GM23338 (cell line): ENCODE measurements around the gene AADAC. TPM values are rescaled to one million over a fixed set of nuclear protein-coding genes. Genes with fewer than 3 reads are reported as not detected.

Experiments
- ATAC-seq: fragments of 200-7000 bp; cut with Tn5 transposase; 3 replicates; pipeline ENCODE4 v1.9.1; 2020
- DNase-seq: peaks from one replicate; pipeline ENCODE4 v3.0.0-alpha.2; 2015; ENCODE audit warnings: low spot score
- H2AFZ ChIP-seq: fragments of 200-600 bp; sonication (generic); 2 replicates; pipeline ENCODE4 v1.8.0; 2016; ENCODE audit warnings: antibody characterized with exemption, mild to moderate bottlenecking, moderate library complexity
- H3F3A ChIP-seq: fragments of 200-600 bp; sonication (generic); replicated peaks from 2 replicates; pipeline ENCODE4 v1.8.0; 2017; ENCODE audit warnings: antibody characterized with exemption, mixed run types, low read depth
- H3K27ac ChIP-seq: fragments of 200-600 bp; sonication (generic); 2 replicates; pipeline ENCODE4 v1.6.1; 2016; ENCODE audit warnings: low read depth
- H3K27me3 ChIP-seq: fragments of 200-600 bp; sonication (generic); 2 replicates; pipeline ENCODE4 v1.8.0; 2016; ENCODE audit warnings: mild to moderate bottlenecking, mixed run types, moderate library complexity; ENCODE audit not compliant: insufficient read depth
- H3K36me3 ChIP-seq: fragments of 200-600 bp; sonication (generic); 2 replicates; pipeline ENCODE4 v1.8.0; 2016; ENCODE audit warnings: mild to moderate bottlenecking; ENCODE audit not compliant: insufficient read depth
- H3K4me1 ChIP-seq: fragments of 200-600 bp; sonication (generic); 2 replicates; pipeline ENCODE4 v1.8.0; 2016; ENCODE audit warnings: mild to moderate bottlenecking, moderate library complexity; ENCODE audit not compliant: insufficient read depth
- H3K4me2 ChIP-seq: fragments of 200-600 bp; sonication (generic); 2 replicates; pipeline ENCODE4 v1.7.1; 2017; ENCODE audit warnings: mixed run types
- H3K4me3 ChIP-seq: fragments of 200-600 bp; sonication (generic); 2 replicates; pipeline ENCODE4 v1.6.1; 2016; ENCODE audit warnings: mixed run types
- H3K79me2 ChIP-seq: fragments of 200-600 bp; sonication (generic); replicated peaks from 2 replicates; pipeline ENCODE4 v1.8.0; 2017; ENCODE audit warnings: mild to moderate bottlenecking; ENCODE audit not compliant: insufficient read depth
- H3K9me2 ChIP-seq: fragments of 200-600 bp; sonication (generic); 2 replicates; pipeline ENCODE4 v1.8.0; 2017; ENCODE audit not compliant: insufficient read depth
- H4K20me1 ChIP-seq: fragments of 200-600 bp; sonication (generic); replicated peaks from 2 replicates; pipeline ENCODE4 v1.8.0; 2017; ENCODE audit warnings: mild to moderate bottlenecking; ENCODE audit not compliant: insufficient read depth
- H3K27ac Mint-ChIP-seq: 2 replicates; pipeline ENCODE4 v1.8.0; 2020; ENCODE audit warnings: inconsistent platforms, mild to moderate bottlenecking, moderate library complexity, mixed read lengths
- H3K27me3 Mint-ChIP-seq: 3 replicates; pipeline ENCODE4 v1.8.0; 2022; ENCODE audit warnings: low read depth, mild to moderate bottlenecking, moderate library complexity, mixed read lengths, inconsistent platforms; ENCODE audit not compliant: insufficient read depth, poor library complexity
- H3K36me3 Mint-ChIP-seq: 3 replicates; pipeline ENCODE4 v1.8.0; 2021; ENCODE audit warnings: low read depth, mild to moderate bottlenecking, inconsistent platforms, moderate library complexity, mixed read lengths
- H3K4me1 Mint-ChIP-seq: 3 replicates; pipeline ENCODE4 v1.8.0; 2020; ENCODE audit warnings: mild to moderate bottlenecking, inconsistent platforms, mixed read lengths
- H3K4me3 Mint-ChIP-seq: 3 replicates; pipeline ENCODE4 v1.8.0; 2021; ENCODE audit warnings: moderate library complexity, mild to moderate bottlenecking, inconsistent platforms, mixed read lengths
- H3K9me3 Mint-ChIP-seq: 3 replicates; pipeline ENCODE4 v1.8.0; 2020; ENCODE audit warnings: moderate library complexity, mild to moderate bottlenecking, inconsistent platforms, mixed read lengths
- CREB1 ChIP-seq: fragments of 250-450 bp; sonication (Bioruptor Pico); IDR thresholded peaks from 2 replicates; pipeline ENCODE4 v1.5.0; 2020; ENCODE audit warnings: low read depth, mild to moderate bottlenecking, moderate library complexity
- CTCF ChIP-seq, 2 experiments: fragments of 200-600 bp in 1 of 2; sonication (generic) in 1 of 2; conservative IDR thresholded peaks; 2 replicates each; pipeline versions ENCODE4 v1.5.1 to v1.6.1; 2016 to 2017; ENCODE audit warnings: antibody characterized with exemption in 2 of 2, low read depth in 2 of 2, mild to moderate bottlenecking in 2 of 2, moderate library complexity in 1 of 2
- ETS1 ChIP-seq: IDR thresholded peaks from 2 replicates; pipeline ENCODE4 v1.6.1; 2016; ENCODE audit warnings: antibody characterized with exemption
- EZH2 ChIP-seq: fragments of 200-600 bp; sonication (generic); IDR thresholded peaks from one replicate; pipeline ENCODE4 v1.8.0; 2017; ENCODE audit warnings: antibody characterized with exemption, mild to moderate bottlenecking, low read depth; ENCODE audit not compliant: unreplicated experiment
- EZH2phosphoT487 ChIP-seq: fragments of 200-600 bp; sonication (generic); IDR thresholded peaks from one replicate; pipeline ENCODE4 v1.8.1; 2018; ENCODE audit warnings: antibody characterized with exemption; ENCODE audit not compliant: unreplicated experiment
- JUNB ChIP-seq: IDR thresholded peaks from one replicate; pipeline ENCODE4 v1.6.1; 2016; ENCODE audit warnings: antibody characterized with exemption; ENCODE audit not compliant: unreplicated experiment
- NANOG ChIP-seq: IDR thresholded peaks from 2 replicates; pipeline ENCODE4 v1.6.1; 2016; ENCODE audit warnings: antibody characterized with exemption, borderline replicate concordance
- POLR2AphosphoS5 ChIP-seq: IDR thresholded peaks from 2 replicates; pipeline ENCODE4 v1.6.1; 2016; ENCODE audit warnings: antibody characterized with exemption, low read depth
- REST ChIP-seq: IDR thresholded peaks from one replicate; pipeline ENCODE4 v1.6.1; 2018; ENCODE audit warnings: antibody characterized with exemption; ENCODE audit not compliant: unreplicated experiment
- STAT1 ChIP-seq: IDR thresholded peaks from one replicate; pipeline ENCODE4 v1.6.1; 2016; ENCODE audit warnings: antibody characterized with exemption; ENCODE audit not compliant: unreplicated experiment
- ZNF114 ChIP-seq: fragments of 250-450 bp; sonication (Bioruptor Pico); IDR thresholded peaks from 2 replicates; pipeline ENCODE4 v1.5.0; 2020; ENCODE audit warnings: mild to moderate bottlenecking, moderate library complexity
- ZNF331 ChIP-seq: fragments of 250-450 bp; sonication (Bioruptor Pico); IDR thresholded peaks from 2 replicates; pipeline ENCODE4 v1.5.0; 2020; ENCODE audit warnings: low read depth, mild to moderate bottlenecking, moderate library complexity
- ZNF462 ChIP-seq: fragments of 250-450 bp; sonication (Bioruptor Pico); IDR thresholded peaks from 2 replicates; pipeline ENCODE4 v1.5.0; 2020; ENCODE audit warnings: mild to moderate bottlenecking, moderate library complexity
- polyA plus RNA-seq: library from polyadenylated mRNA; unstranded; fragments of >200 nt; fragmentation: Nextera tagmentation; extraction: Ambion mirVana; gene quantifications from 2 replicates; pipeline ENCODE4 v1.2.1, GENCODE V29; 2016
- total RNA-seq: library from RNA; depleted of rRNA; stranded (reverse); fragments of >200 nt; shearing (Covaris generic); gene quantifications from 2 replicates; pipeline ENCODE4 v1.2.3, GENCODE V29; 2014

Gene AADAC
- total and polyA plus RNA-seq, 2 experiments from 2014 or later: not detected

- H3K4me3 Mint-ChIP-seq: no peak overlapping the region
- Histone ChIP-seq H2AFZ (no peak overlapping the region; the same call in 1 of the 2 replicates), H4K20me1 (no peaks in the 10 kb centered on the region), H3K79me2 (no peaks in the 10 kb centered on the region), H3K9me2 (no peaks in the 10 kb centered on the region), H3K4me3 (no peak overlapping the region), H3K27me3 (no peaks in the 10 kb centered on the region), H3F3A (no peaks in the 10 kb centered on the region), H3K4me2 (no peak overlapping the region), H3K4me1 (no peaks in the 10 kb centered on the region), H3K36me3 (no peaks in the 10 kb centered on the region), H3K27ac (no peak overlapping the region)
- no peaks in the 10 kb centered on the region; the same call in 2 of the 3 replicates for H3K4me1 Mint-ChIP-seq
- no peak overlapping the region for H3K27ac Mint-ChIP-seq
- no peaks in the 10 kb centered on the region for H3K36me3 Mint-ChIP-seq
- peaks cover under 1% of the 10 kb centered on the region; the same call in 2 of the 3 replicates for H3K9me3 Mint-ChIP-seq
- TF ChIP-seq STAT1: no peak
- TF ChIP-seq ZNF462 (CRISPR knock-in tag): no peak
- TF ChIP-seq CREB1: no peak
- no peak for TF ChIP-seq CTCF (conservative IDR thresholded peaks at IDR 0.05; ENCODE audit: low read depth in 2 of 2)
- TF ChIP-seq ZNF331: no peak
- no peak for TF ChIP-seq REST
- no peak for TF ChIP-seq ZNF114 (CRISPR knock-in tag)
- no peak for TF ChIP-seq POLR2AphosphoS5
- TF ChIP-seq ETS1: no peak
- no peak for TF ChIP-seq EZH2phosphoT487
- TF ChIP-seq JUNB: no peak
- TF ChIP-seq EZH2: no peak
- no peak for TF ChIP-seq NANOG
- H3K27me3 Mint-ChIP-seq: no peaks in the 10 kb centered on the region
- no peak for ATAC-seq
- DNase-seq: no peak
These were observed 31.5 kb downstream of the AADAC start for GRCh38 chr3:151845306-151845905.
